ENCODE data around the gene HOXA11. TPM values are rescaled to one million over a fixed set of nuclear protein-coding genes. Genes with fewer than 3 reads are reported as not detected.

The HOXA11 gene
- total and polyA plus RNA-seq, 2 of the 4 experiments (the other 2 are of a cell fraction): 0.05 TPM; not detected in 1

DNA sequence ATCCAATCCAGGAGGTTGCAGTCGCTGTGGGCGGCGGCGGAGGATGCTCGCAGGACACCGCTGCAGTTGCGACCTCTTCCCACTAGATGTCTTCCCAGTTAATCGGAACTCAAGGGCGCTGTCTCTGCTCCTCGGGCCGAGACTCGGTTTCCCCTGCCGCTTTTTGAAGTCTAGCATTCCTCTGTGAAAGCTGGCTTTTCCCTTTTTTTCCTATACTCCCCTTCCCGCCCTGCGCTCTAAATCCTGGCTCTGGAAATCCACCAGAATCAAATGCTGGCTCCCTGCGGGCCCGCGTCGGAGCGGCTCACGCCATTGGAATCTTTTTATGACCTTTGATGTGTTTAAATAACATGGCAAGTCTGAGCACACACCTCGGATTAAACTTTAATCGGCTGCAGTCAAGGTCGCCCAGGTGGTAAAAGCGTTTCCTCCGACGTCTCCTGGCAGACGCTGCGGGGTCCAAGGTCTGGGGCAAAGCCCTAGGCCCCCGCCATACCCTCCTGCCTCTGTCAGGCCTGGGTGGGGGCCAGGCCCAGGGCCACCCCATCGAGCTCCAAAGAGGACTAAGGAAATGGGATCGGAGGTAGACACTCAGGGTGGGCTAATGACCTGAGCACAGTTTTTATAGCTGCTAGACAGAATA lies 25.5 kb upstream of the HOXA11 start:
- H4K5ac ChIP-seq (ENCODE audit: low read depth, low read length): no peak overlapping the region
- dilution Hi-C loops (cut with HindIII; ENCODE audit: low sequenced_read_pairs, unreplicated experiment): no loop called here
- ATAC-seq (ENCODE audit: low read depth) (peak; percentile 91), DNase-seq (peak; percentile 32)
- H2BK15ac ChIP-seq (ENCODE audit: low read depth, low read length): no peak overlapping the region
- H4K91ac ChIP-seq (ENCODE audit: insufficient read depth, low read depth, low read length): no peak overlapping the region
- in situ Hi-C loops (cut with MboI; ENCODE audit: low sequenced_read_pairs): no loop called here
- H3K4me3 ChIP-seq (ENCODE audit: insufficient read depth, low read depth, low read length): 0 out of 2 replicates have a peak overlapping the region, but pooled peaks have one; percentile 5
- H3K9me3 ChIP-seq (ENCODE audit: control insufficient read depth, insufficient read depth, low read length): peaks cover 5% of the 10 kb centered on the region; the same call in 1 of the 2 replicates
- BruUV-seq (replicated peaks): no TSS peak
- H2AK5ac ChIP-seq (ENCODE audit: low read depth, low read length): no peak overlapping the region
- peaks cover 95% of the 10 kb centered on the region for H3K27me3 ChIP-seq (ENCODE audit: control insufficient read depth, insufficient read depth, low read length)
- no peak overlapping the region for H3K4ac ChIP-seq (ENCODE audit: low read depth, low read length)
- peak; percentile 62 for TF ChIP-seq SMC3 (IDR thresholded peaks at IDR 0.05; ENCODE audit: low read depth, low read length)
- no peak for TF ChIP-seq CEBPB (IDR thresholded peaks at IDR 0.05; ENCODE audit: low read depth, low read length)
- TF ChIP-seq, protein P1, sequence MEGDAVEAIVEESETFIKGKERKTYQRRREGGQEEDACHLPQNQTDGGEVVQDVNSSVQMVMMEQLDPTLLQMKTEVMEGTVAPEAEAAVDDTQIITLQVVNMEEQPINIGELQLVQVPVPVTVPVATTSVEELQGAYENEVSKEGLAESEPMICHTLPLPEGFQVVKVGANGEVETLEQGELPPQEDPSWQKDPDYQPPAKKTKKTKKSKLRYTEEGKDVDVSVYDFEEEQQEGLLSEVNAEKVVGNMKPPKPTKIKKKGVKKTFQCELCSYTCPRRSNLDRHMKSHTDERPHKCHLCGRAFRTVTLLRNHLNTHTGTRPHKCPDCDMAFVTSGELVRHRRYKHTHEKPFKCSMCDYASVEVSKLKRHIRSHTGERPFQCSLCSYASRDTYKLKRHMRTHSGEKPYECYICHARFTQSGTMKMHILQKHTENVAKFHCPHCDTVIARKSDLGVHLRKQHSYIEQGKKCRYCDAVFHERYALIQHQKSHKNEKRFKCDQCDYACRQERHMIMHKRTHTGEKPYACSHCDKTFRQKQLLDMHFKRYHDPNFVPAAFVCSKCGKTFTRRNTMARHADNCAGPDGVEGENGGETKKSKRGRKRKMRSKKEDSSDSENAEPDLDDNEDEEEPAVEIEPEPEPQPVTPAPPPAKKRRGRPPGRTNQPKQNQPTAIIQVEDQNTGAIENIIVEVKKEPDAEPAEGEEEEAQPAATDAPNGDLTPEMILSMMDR (conservative IDR thresholded peaks at IDR 0.05; ENCODE audit: low read depth, low read length): peak; percentile 65
- peak; percentile 57 for TF ChIP-seq RAD21 (IDR thresholded peaks at IDR 0.05; ENCODE audit: low read length)
- intact Hi-C loops (cut with micrococcal nuclease): loop anchor here (1.0 to 5.0 kb wide), 4 partner anchors 366 to 812 kb away; partner anchors contain the start of gene HIBADH
- ChIA-PET POLR2A (ENCODE audit: unreplicated experiment) (no interaction called here), CTCF (interaction anchor here (0.8 to 1.2 kb wide), 6 partner anchors 31 to 708 kb away, joined by 3 read pairs; no protein-coding TSS in a partner anchor)
- peak overlapping the region; percentile 78 for H2AFZ ChIP-seq (replicated peaks; ENCODE audit: low read length, poor library complexity)
- no peak overlapping the region for H2BK20ac ChIP-seq (ENCODE audit: low read depth, low read length)
- H3K36me3 ChIP-seq (ENCODE audit: control insufficient read depth, insufficient read depth, low read length): no peaks in the 10 kb centered on the region
- H2BK5ac ChIP-seq (ENCODE audit: low read depth, low read length, poor library complexity, severe bottlenecking): no peak overlapping the region
- no peak overlapping the region for H3K56ac ChIP-seq (ENCODE audit: extremely low read depth, insufficient read depth, low read length)
- H3K23ac ChIP-seq (ENCODE audit: low read depth, low read length): no peak overlapping the region
- H3K18ac ChIP-seq (ENCODE audit: low read depth, low read length): no peak overlapping the region
- H3K9me1 ChIP-seq (ENCODE audit: insufficient read depth, low read length): no peaks in the 10 kb centered on the region
- H2BK120ac ChIP-seq (ENCODE audit: low read depth, low read length): no peak overlapping the region
- no peak overlapping the region for H3K14ac ChIP-seq (replicated peaks; ENCODE audit: low read depth, low read length)
- H3K9ac ChIP-seq (ENCODE audit: low read depth, low read length): no peak overlapping the region
- no peak overlapping the region for H3K27ac ChIP-seq (ENCODE audit: insufficient read depth, low read length)
- H3K4me1 ChIP-seq (ENCODE audit: control insufficient read depth, insufficient read depth, low read length): no peaks in the 10 kb centered on the region
- no peaks in the 10 kb centered on the region for H3K79me1 ChIP-seq (ENCODE audit: low read depth in 1 of 2, low read length in 2 of 2)
- H4K20me1 ChIP-seq (ENCODE audit: insufficient read depth, low read length): peaks cover 4% of the 10 kb centered on the region; the same call in 1 of the 2 replicates
- no peak overlapping the region for H4K8ac ChIP-seq (ENCODE audit: low read depth in 2 of 2, low read length in 2 of 2)
- H2AK9ac ChIP-seq (replicated peaks; ENCODE audit: low read depth, low read length, poor library complexity): no peak overlapping the region
- peak overlapping the region; percentile 46 for H3K4me2 ChIP-seq (ENCODE audit: low read depth, low read length)
- 6% methylated on average over 13 of the region's 32 CpGs; no CpG with 5 or more reads in 1 of the 2 experiments for WGBS, 2 experiments (ENCODE audit: extremely low coverage in 2 of 2, insufficient read length in 1 of 2)

Data from IMR-90 (cell line).